Uterus (tissue), 2 donors: ENCODE measurements around the gene PEA15.

ENCODE experiments used
- POLR2A ChIP-seq, 2 donors: fragments of 450-650 bp; IDR thresholded peaks; one replicate each; pipeline ENCODE4 v1.6.1; 2016; ENCODE audit warnings: antibody characterized with exemption in 2 of 2, mild to moderate bottlenecking in 1 of 2, moderate library complexity in 1 of 2
- TF ChIP-seq, protein P1 (sequence below), 4 experiments: fragments of 200-600 bp in 2 of 4; fragments of 450-650 bp in 2 of 4; sonication (generic) in 2 of 4; IDR thresholded peaks; one replicate each; pipeline ENCODE4 v1.5.1; 2016 to 2019; ENCODE audit warnings: antibody characterized with exemption in 4 of 4, mild to moderate bottlenecking in 2 of 4, moderate library complexity in 1 of 4

DNA sequence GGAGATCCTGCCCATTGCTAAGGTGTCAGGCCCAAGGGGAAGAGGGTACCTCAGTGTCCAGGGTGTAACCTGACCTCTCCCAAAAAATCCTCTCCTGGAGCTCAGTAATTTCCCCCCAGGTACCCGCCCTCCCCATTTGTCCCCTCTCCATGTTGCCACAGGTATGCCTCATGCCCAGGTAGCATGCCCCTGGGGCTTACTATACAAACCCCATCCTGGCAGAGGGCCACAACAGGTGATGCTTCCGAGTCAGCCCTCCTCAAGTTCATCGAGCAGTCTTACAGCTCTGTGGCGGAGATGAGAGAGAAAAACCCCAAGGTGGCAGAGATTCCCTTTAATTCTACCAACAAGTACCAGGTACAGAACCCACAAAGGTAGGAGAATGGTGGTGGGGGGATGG, 38.1 kb upstream of the PEA15 start:
- no peak for TF ChIP-seq POLR2A (IDR thresholded peaks at IDR 0.05)
- TF ChIP-seq, protein P1, sequence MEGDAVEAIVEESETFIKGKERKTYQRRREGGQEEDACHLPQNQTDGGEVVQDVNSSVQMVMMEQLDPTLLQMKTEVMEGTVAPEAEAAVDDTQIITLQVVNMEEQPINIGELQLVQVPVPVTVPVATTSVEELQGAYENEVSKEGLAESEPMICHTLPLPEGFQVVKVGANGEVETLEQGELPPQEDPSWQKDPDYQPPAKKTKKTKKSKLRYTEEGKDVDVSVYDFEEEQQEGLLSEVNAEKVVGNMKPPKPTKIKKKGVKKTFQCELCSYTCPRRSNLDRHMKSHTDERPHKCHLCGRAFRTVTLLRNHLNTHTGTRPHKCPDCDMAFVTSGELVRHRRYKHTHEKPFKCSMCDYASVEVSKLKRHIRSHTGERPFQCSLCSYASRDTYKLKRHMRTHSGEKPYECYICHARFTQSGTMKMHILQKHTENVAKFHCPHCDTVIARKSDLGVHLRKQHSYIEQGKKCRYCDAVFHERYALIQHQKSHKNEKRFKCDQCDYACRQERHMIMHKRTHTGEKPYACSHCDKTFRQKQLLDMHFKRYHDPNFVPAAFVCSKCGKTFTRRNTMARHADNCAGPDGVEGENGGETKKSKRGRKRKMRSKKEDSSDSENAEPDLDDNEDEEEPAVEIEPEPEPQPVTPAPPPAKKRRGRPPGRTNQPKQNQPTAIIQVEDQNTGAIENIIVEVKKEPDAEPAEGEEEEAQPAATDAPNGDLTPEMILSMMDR (IDR thresholded peaks at IDR 0.05): no peak
